GM12892 (cell line): ENCODE data around the gene TLCD5.

Source experiments
- POLR2AphosphoS5 ChIP-seq: IDR thresholded peaks from 2 replicates; pipeline ENCODE4 v1.6.1; 2011; ENCODE audit warnings: low read depth, low read length, control low read depth
- TAF1 ChIP-seq: IDR thresholded peaks from 2 replicates; pipeline ENCODE4 v1.6.1; 2011; ENCODE audit warnings: low read depth, mild to moderate bottlenecking, control low read depth, low read length, borderline replicate concordance

DNA sequence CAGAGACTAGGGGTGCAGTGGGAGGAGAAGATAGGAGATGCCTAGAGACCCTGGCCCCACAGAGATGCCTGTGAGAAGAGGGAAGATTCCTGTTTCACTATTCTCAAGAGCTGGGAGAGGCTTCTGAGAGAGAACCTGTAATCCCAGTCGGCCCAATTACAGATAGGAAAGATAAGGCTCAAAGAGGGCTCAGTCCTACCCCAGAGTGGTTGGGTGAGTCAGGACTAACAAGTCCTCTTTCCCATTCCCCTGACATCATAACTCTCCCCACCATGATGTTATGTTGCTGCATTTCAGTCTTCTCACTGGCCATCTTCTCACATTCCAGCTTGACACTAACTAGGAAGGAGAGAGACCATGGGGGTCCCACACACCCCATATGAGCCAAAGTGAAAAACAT, 29.0 kb downstream of the TLCD5 start:
- TF ChIP-seq TAF1 (no peak), POLR2AphosphoS5 (no peak)
